ENCODE data around the gene HDAC9.

DNA sequence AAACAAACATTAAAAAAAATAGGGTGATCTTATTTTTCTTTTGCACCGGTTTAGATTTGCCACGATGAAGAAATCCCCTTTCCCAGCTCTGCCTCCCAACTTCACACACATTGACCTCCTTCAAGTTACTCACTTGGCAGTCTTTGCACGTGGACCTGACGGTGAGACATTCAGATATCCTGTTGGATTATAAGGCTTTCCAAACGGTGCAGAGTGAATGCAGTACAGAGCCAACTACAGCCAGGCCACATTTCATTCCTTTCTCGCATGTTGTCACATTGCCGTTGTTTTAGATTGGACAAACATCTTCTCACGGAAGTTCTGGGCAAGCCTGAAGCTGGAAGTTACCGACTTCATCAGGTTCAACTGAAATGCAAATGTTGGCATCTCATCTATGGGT is 159.2 kb downstream of the HDAC9 start:
- TF ChIP-seq POLR2A (IDR thresholded peaks at IDR 0.05) = no peak
- TF ChIP-seq, protein P1, sequence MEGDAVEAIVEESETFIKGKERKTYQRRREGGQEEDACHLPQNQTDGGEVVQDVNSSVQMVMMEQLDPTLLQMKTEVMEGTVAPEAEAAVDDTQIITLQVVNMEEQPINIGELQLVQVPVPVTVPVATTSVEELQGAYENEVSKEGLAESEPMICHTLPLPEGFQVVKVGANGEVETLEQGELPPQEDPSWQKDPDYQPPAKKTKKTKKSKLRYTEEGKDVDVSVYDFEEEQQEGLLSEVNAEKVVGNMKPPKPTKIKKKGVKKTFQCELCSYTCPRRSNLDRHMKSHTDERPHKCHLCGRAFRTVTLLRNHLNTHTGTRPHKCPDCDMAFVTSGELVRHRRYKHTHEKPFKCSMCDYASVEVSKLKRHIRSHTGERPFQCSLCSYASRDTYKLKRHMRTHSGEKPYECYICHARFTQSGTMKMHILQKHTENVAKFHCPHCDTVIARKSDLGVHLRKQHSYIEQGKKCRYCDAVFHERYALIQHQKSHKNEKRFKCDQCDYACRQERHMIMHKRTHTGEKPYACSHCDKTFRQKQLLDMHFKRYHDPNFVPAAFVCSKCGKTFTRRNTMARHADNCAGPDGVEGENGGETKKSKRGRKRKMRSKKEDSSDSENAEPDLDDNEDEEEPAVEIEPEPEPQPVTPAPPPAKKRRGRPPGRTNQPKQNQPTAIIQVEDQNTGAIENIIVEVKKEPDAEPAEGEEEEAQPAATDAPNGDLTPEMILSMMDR (IDR thresholded peaks at IDR 0.05) = no peak
